ENCODE results near the gene DIS3L2.
A peak's percentile ranks its signal among the peaks of the same experiment; 100 is the strongest.
"Not testable (repeated sequence)": the region's sequence is repeated elsewhere in the genome, so short reads cannot be mapped to it uniquely, and the experiment has no call there.

GRCh38 chr2:232370007-232370406 lies 408.5 kb downstream of the DIS3L2 start:
- TF ChIP-seq EP300 (IDR thresholded peaks at IDR 0.05; ENCODE audit: borderline replicate concordance in 1 of 2, low read depth in 2 of 2, low read length in 2 of 2); CHD2 (IDR thresholded peaks at IDR 0.05; ENCODE audit: low read length); JUND (IDR thresholded peaks at IDR 0.05; ENCODE audit: low read length); CHD1 (IDR thresholded peaks at IDR 0.05; ENCODE audit: low read depth, low read length); RAD21 (IDR thresholded peaks at IDR 0.05 in 1 of 2, conservative IDR thresholded peaks at IDR 0.05 in 1 of 2; ENCODE audit: low read depth in 2 of 2, low read length in 2 of 2); BRCA1 (IDR thresholded peaks at IDR 0.05; ENCODE audit: low read depth, low read length); ZNF274 (IDR thresholded peaks at IDR 0.05; ENCODE audit: borderline replicate concordance, extremely low read depth, low read length); EZH2 (IDR thresholded peaks at IDR 0.05; ENCODE audit: low read depth, low read length, severe bottlenecking); SUZ12 (IDR thresholded peaks at IDR 0.05; ENCODE audit: low read length); POLR2AphosphoS5 (IDR thresholded peaks at IDR 0.05; ENCODE audit: low read depth, low read length): not testable (repeated sequence)
- TF ChIP-seq CTCF (IDR thresholded peaks at IDR 0.05; ENCODE audit: control extremely low read depth in 1 of 3, insufficient read depth in 1 of 3, low read depth in 1 of 3, low read length in 3 of 3), result peak in 1 of 3 experiments; percentile 0; a peak in 1 of 4 replicates

Measured in H1 (cell line).